Thymus (tissue), 11 donors: ENCODE data around the gene DISC1. TPM values are rescaled to one million over a fixed set of nuclear protein-coding genes. Genes with fewer than 3 reads are reported as not detected.
"Not testable (repeated sequence)": the region's sequence is repeated elsewhere in the genome, so short reads cannot be mapped to it uniquely, and the experiment has no call there.

Experiments used
- DNase-seq, 9 donors: peaks; one replicate each; pipeline ENCODE4 v3.0.0-alpha.2; 2013; ENCODE audit warnings: low spot score in 9 of 9, low read depth in 6 of 9, missing footprints in 1 of 9
- H3K27ac ChIP-seq, 2 donors: one replicate each; pipeline ENCODE4 v1.5.1; 2013; ENCODE audit warnings: control low read depth in 1 of 2, low read depth in 1 of 2, low read length in 1 of 2, mild to moderate bottlenecking in 1 of 2, moderate library complexity in 1 of 2
- H3K27me3 ChIP-seq, 2 donors: one replicate each; pipeline ENCODE4 v1.5.1; 2013; ENCODE audit warnings: low read length in 1 of 2; ENCODE audit not compliant: control insufficient read depth in 2 of 2, insufficient read depth in 1 of 2
- H3K36me3 ChIP-seq, 2 donors: one replicate each; pipeline ENCODE4 v1.5.1; 2013; ENCODE audit warnings: low read length in 1 of 2, mild to moderate bottlenecking in 1 of 2, moderate library complexity in 1 of 2; ENCODE audit not compliant: control insufficient read depth in 2 of 2, insufficient read depth in 2 of 2
- H3K4me1 ChIP-seq, 2 donors: one replicate each; pipeline ENCODE4 v1.5.1; 2013; ENCODE audit warnings: low read length in 2 of 2; ENCODE audit not compliant: control insufficient read depth in 2 of 2, insufficient read depth in 2 of 2
- H3K4me3 ChIP-seq, 2 donors: one replicate each; pipeline ENCODE4 v1.5.1; 2013; ENCODE audit warnings: low read length in 2 of 2, control low read depth in 1 of 2, mild to moderate bottlenecking in 1 of 2
- H3K9me3 ChIP-seq, 2 donors: one replicate each; pipeline ENCODE4 v1.5.1; 2013; ENCODE audit warnings: low read length in 1 of 2, mild to moderate bottlenecking in 1 of 2; ENCODE audit not compliant: control insufficient read depth in 2 of 2, insufficient read depth in 1 of 2
- WGBS: extraction: QIAGEN DNeasy Blood & Tissue Kit; methylation state at CpG from one replicate; pipeline ENCODE4 v1.1.7; 2013; 5-methylcytosine and 5-hydroxymethylcytosine counted together
- polyA plus RNA-seq: library from polyadenylated mRNA; stranded (reverse); fragments of 200-250 nt; gene quantifications from one replicate; pipeline ENCODE4 v1.2.3, GENCODE V29; 2013
- total RNA-seq: library from RNA; stranded (reverse); fragments of 120-200 nt; gene quantifications from one replicate; pipeline ENCODE4 v1.2.4, GENCODE V29; 2013
- donor health status: healthy.

The DISC1 gene
- total and polyA plus RNA-seq, 2 donors, result 4.4 to 5.3 TPM

DNA sequence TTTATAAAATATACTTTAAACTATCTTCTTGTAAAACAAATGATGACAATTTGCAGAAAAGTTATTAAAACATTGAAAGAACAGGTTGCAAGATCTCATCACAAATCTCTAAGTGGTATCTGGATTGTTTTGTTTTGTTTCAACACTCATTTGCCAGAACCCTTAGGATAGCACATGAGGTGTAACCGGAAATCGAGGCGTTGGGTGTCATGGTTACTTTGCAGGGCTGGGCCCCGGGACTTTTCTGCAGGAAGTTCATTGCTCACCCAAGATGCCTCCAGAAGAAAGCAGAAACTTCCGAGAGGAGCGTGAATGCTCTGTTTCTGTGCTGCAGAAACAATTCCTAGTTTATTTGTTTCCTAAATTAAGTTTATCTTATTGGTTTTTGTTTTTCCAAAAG is 2.5 kb downstream of the DISC1 start:
- Histone ChIP-seq H3K36me3 (no peaks in the 10 kb centered on the region), H3K27me3 (peaks cover 0 to 9% of the 10 kb centered on the region in 2 donors), H3K27ac (no peak overlapping the region), H3K9me3 (no peaks in the 10 kb centered on the region), H3K4me1 (peaks cover 8 to 29% of the 10 kb centered on the region in 2 donors), H3K4me3 (no peak overlapping the region)
- DNase-seq, result peak in 1 of 9 donors; percentile 51
- WGBS, result 65% methylated on average over 6 of the region's 6 CpGs

DNA sequence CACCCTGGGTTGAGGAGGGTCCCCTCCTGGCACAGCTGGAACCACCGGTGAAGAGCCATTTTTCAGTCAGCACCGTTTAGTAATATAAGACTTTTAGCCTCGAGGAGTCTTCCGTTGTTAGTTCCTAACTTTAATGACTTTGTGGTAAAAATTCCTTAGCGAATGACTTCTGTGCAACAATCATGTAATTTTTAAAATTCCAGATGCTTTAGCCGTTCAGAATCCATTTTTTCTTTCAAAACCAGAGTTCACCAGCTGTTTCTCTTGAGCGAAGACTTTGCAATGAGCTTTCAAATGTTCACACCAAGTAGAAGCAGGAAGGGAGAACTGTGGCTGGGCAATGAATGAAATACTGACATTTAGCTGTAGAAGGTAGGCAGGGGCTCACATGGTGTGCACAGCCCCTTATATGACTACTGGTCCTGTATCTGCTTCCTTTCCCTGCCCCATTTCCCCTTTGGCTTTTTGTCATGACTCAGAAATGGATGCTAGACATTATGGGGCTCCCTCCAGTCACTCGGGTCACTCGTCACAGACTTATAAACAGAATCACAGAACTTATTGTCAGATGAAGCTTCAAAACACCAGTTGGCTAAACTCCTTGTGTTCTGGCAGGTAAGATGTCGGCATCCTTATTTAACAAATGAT is 4.1 kb downstream of the DISC1 start:
- no peak for DNase-seq
- Histone ChIP-seq H3K27ac (no peak overlapping the region), H3K9me3 (no peaks in the 10 kb centered on the region), H3K27me3 (peaks cover 0 to 9% of the 10 kb centered on the region in 2 donors), H3K36me3 (no peaks in the 10 kb centered on the region), H3K4me1 (peaks cover 8 to 29% of the 10 kb centered on the region in 2 donors), H3K4me3 (no peak overlapping the region)
- 97% methylated on average over 10 of the region's 10 CpGs for WGBS

DNA sequence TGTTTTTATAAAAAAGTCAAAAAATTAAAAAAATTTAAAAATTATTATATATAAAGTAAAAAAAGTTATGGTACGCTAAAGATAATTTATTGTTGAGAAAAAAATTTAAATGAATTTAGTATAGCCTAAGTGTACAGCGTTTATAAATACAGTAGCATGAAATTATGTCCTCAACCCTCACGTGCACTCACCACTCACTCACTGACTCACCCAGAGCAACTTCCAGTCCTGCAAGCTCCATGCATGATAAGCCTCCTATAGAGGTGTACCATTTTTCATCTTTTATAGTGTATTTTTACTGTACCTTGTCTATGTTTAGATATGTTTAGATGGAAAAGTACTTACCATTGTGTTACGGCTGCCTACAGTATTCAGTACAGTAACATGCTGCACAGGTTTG is 5.1 kb downstream of the DISC1 start:
- H3K27me3 ChIP-seq, result peaks cover 0 to 7% of the 10 kb centered on the region in 2 donors
- no peaks in the 10 kb centered on the region for H3K36me3 ChIP-seq
- DNase-seq, result no peak
- no peaks in the 10 kb centered on the region for H3K9me3 ChIP-seq
- WGBS, result 96% methylated on average over 4 of the region's 4 CpGs
- H3K4me3 ChIP-seq, result no peak overlapping the region
- peaks cover 4 to 21% of the 10 kb centered on the region in 2 donors for H3K4me1 ChIP-seq
- no peak overlapping the region for H3K27ac ChIP-seq

DNA sequence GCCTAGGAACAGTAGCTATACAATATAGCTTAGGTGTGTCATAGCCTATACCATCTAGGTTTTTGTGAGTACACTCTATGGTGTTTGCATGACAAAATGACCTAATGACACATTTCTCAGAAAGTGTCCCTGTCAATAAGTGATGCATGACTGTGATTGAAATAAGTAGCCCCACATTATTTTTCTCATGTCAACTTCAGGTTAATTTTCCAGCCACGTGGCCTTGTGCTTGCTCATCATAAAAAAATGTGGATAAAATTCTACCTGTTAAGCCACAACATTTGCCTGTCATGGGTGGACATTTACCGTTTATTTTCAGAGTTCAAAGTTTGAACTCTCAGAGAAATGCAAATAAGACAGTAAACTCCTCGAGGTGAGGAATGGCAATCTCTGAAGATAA is 5.5 kb downstream of the DISC1 start:
- Histone ChIP-seq H3K36me3 (no peaks in the 10 kb centered on the region), H3K4me1 (peaks cover 4 to 17% of the 10 kb centered on the region in 2 donors), H3K27me3 (peaks cover 0 to 4% of the 10 kb centered on the region in 2 donors), H3K4me3 (no peak overlapping the region), H3K9me3 (no peaks in the 10 kb centered on the region), H3K27ac (no peak overlapping the region)
- WGBS, result 95% methylated on average over 3 of the region's 3 CpGs
- DNase-seq, result no peak

DNA sequence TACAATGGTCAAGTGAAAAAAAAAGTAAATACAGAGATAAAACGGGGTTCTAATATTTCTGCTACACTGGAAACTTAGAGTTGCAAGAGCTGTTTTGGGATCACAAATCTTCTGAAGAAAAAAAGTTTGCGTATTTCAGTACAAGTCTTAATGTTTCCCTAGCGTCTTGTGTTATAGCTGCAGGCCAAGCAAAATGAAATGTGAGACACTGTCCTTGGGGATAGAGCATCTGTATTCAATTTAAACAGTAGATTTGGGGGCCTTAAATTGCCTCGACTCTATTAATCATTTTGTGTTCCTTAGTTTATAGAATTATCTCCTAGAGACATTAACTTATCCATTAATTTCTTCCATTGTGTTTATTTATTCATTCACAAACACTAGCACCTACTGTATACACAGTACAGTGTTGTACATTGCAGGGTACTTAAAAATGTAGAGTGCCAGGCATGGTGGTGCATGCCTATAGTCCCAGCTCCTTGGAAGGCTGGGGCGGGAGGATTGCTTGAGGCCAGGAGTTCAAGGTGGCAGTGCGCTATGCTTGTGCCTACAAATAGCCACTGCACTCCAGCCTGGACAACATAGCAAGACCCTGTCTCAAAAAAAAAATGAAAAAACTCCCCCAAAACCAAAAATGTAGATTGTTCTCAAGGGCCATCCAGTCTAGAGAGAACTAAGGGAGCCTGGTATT is 7.9 kb downstream of the DISC1 start:
- DNase-seq, result no peak
- Histone ChIP-seq H3K4me3 (no peak overlapping the region), H3K27me3 (no peaks in the 10 kb centered on the region), H3K36me3 (no peaks in the 10 kb centered on the region), H3K4me1 (no peaks in the 10 kb centered on the region), H3K9me3 (no peaks in the 10 kb centered on the region), H3K27ac (no peak overlapping the region)
- WGBS, result 97% methylated on average over 6 of the region's 6 CpGs

DNA sequence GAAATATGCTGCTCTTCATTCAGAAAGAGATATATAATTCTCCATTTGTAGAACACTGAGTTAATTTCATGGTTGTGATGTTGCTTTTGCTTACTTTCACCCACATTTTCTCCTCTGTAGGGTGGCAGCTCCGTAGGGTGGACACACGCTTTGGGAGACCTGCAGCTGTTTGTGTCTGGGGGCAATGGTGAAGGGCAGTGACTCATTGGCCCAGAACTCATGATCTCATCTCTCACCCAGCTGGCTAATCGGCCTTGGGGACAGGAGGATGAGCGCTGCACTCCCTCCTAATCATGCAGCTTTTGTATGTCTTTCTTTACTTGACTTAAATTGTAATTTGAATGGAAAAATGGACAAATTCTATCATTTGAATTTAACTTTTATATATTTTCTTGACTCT is 9.6 kb downstream of the DISC1 start:
- 96% methylated on average over 4 of the region's 4 CpGs for WGBS
- no peak overlapping the region for H3K27ac ChIP-seq

DNA sequence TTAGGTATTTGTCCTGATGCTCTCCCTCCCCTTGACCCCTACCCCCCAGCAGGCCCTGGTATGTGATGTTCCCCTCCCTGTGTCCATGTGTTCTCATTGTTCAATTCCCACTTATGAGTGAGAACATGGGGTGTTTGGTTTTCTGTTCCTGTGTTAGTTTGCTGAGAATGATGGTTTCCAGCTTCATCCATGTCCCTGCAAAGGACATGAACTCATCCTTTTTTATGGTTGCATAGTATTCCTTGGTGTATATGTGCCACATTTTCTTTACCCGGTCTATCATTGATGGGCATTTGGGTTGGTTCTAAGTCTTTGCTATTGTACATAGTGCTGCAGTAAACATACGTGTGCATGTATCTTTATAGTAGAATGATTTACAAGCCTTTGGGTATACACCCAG is 10.3 kb downstream of the DISC1 start:
- not testable (repeated sequence) for H3K27me3 ChIP-seq, H3K4me1 ChIP-seq, H3K27ac ChIP-seq, H3K4me3 ChIP-seq, H3K36me3 ChIP-seq, H3K9me3 ChIP-seq, DNase-seq
- 98% methylated on average over 2 of the region's 2 CpGs for WGBS

More for the DNA sequence above, 9.6 kb downstream of the DISC1 start:
- Histone ChIP-seq H3K27me3 (no peaks in the 10 kb centered on the region), H3K4me3 (no peak overlapping the region), H3K9me3 (no peaks in the 10 kb centered on the region), H3K4me1 (no peaks in the 10 kb centered on the region), H3K36me3 (no peaks in the 10 kb centered on the region)
- DNase-seq, result no peak

DNA sequence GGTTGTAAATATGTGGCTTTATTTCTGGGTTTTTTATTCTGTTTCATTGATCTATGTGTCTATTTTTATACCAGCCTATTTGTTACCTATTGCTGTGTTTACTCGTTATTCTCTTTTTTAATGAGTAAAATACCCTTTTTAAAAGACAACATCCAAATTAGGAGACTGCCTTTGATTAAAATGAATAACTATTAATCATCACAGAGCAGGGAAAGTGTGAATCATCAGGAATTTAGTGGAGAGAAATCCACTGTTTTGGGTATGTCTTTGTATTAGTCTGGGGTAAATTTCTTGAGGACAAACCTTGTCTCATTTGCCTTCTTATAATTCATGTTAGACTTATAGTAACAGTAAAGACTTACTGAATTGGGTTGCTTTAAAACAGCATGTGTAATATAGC is 12.1 kb downstream of the DISC1 start:
- H3K4me1 ChIP-seq, result no peaks in the 10 kb centered on the region
- no peak for DNase-seq
- no peaks in the 10 kb centered on the region for H3K9me3 ChIP-seq
- H3K27me3 ChIP-seq, result no peaks in the 10 kb centered on the region
- WGBS, result 99% methylated on average over 1 of the region's 1 CpG
- H3K4me3 ChIP-seq, result no peak overlapping the region
- H3K36me3 ChIP-seq, result no peaks in the 10 kb centered on the region
- no peak overlapping the region for H3K27ac ChIP-seq

DNA sequence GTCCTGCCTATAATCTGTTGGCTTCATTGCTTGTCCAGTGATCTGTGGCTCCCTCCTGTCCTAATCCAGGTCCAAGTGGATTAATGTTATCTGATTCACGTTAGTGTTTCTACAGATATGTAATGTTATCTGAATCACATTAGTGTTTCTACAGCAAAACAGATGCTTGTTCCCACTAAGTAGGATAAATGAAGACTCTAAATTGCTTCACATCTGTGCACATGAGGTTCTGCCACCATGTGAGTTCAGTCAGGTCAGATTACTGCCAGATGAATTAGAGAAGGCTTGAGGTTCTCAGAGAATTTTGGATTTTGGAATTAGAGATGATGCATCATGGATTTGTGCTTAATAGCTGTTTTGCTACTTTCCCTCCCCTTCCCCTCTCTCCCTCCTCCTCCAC is 13.2 kb downstream of the DISC1 start:
- no peaks in the 10 kb centered on the region for H3K4me1 ChIP-seq
- WGBS, result 92% methylated on average over 1 of the region's 1 CpG

More for the DNA sequence above, 13.2 kb downstream of the DISC1 start:
- no peak for DNase-seq
- H3K9me3 ChIP-seq, result no peaks in the 10 kb centered on the region
- no peaks in the 10 kb centered on the region for H3K27me3 ChIP-seq
- H3K36me3 ChIP-seq, result no peaks in the 10 kb centered on the region
- no peak overlapping the region for H3K4me3 ChIP-seq
- H3K27ac ChIP-seq, result no peak overlapping the region
